WTC11 (cell line): ENCODE measurements around the gene MEGF11. TPM values are rescaled to one million over a fixed set of nuclear protein-coding genes. Genes with fewer than 3 reads are reported as not detected.

Experiments
- ATAC-seq: fragments of 200-7000 bp; cut with Tn5 transposase; 2 replicates; pipeline ENCODE4 v1.10.0; 2021; ENCODE audit warnings: mild to moderate bottlenecking, moderate library complexity
- CTCF ChIA-PET: fragments of 300-600 bp; sonication (Branson Sonifier 250); formaldehyde crosslinking; loops from one replicate; lab custom pipeline; 2021; ENCODE audit warnings: antibody characterized with exemption; lab: Charles Lee
- POLR2A ChIA-PET: fragments of 350-600 bp; sonication (Branson Sonifier 250); formaldehyde crosslinking; loops from one replicate; lab custom pipeline; 2021; ENCODE audit warnings: antibody characterized with exemption; lab: Charles Lee
- DNase-seq: peaks from one replicate; pipeline ENCODE4 v3.0.0; 2021; ENCODE audit warnings: low spot score
- H3K27ac Mint-ChIP-seq: 2 replicates; pipeline ENCODE4 v1.8.0; 2021; ENCODE audit warnings: mixed read lengths
- H3K27me3 Mint-ChIP-seq: 2 replicates; pipeline ENCODE4 v1.8.0; 2021; ENCODE audit warnings: low read depth, mild to moderate bottlenecking, moderate library complexity, mixed read lengths
- H3K36me3 Mint-ChIP-seq: 2 replicates; pipeline ENCODE4 v1.8.0; 2021; ENCODE audit warnings: mixed read lengths
- H3K4me1 Mint-ChIP-seq: 2 replicates; pipeline ENCODE4 v1.8.0; 2022; ENCODE audit warnings: mixed read lengths
- H3K4me3 Mint-ChIP-seq: 2 replicates; pipeline ENCODE4 v1.8.0; 2021; ENCODE audit warnings: mild to moderate bottlenecking, moderate library complexity, mixed read lengths
- H3K9me3 Mint-ChIP-seq: 2 replicates; pipeline ENCODE4 v1.8.0; 2021; ENCODE audit warnings: mixed read lengths
- ARID4B ChIP-seq: sonication (generic); formaldehyde crosslinking; IDR thresholded peaks from 2 replicates; pipeline ENCODE4 v1.8.0; 2023; ENCODE audit warnings: missing genetic modification reagents, mild to moderate bottlenecking, borderline replicate concordance
- E2F5 ChIP-seq: sonication (generic); formaldehyde crosslinking; IDR thresholded peaks from 2 replicates; pipeline ENCODE4 v1.8.1; 2022; ENCODE audit warnings: mild to moderate bottlenecking, moderate library complexity, missing genetic modification reagents
- ERG ChIP-seq: fragments of 250-450 bp; sonication (Bioruptor Pico); IDR thresholded peaks from 2 replicates; pipeline ENCODE4 v1.8.0; 2021; ENCODE audit warnings: mild to moderate bottlenecking
- FOXK1 ChIP-seq: sonication (generic); formaldehyde crosslinking; IDR thresholded peaks from 2 replicates; pipeline ENCODE4 v1.8.0; 2022; ENCODE audit warnings: mild to moderate bottlenecking, moderate library complexity, missing genetic modification reagents
- FOXP4 ChIP-seq: sonication (generic); formaldehyde crosslinking; IDR thresholded peaks from 2 replicates; pipeline ENCODE4 v1.8.0; 2022; ENCODE audit warnings: mild to moderate bottlenecking, missing genetic modification reagents
- GTF2I ChIP-seq: fragments of 250-450 bp; sonication (Bioruptor Pico); conservative IDR thresholded peaks from 2 replicates; pipeline ENCODE4 v1.4.0; 2021; ENCODE audit warnings: mild to moderate bottlenecking
- JUN ChIP-seq: sonication (generic); formaldehyde crosslinking; IDR thresholded peaks from 2 replicates; pipeline ENCODE4 v1.8.0; 2023; ENCODE audit warnings: mild to moderate bottlenecking, missing genetic modification reagents
- KAT7 ChIP-seq: sonication (generic); formaldehyde crosslinking; IDR thresholded peaks from 2 replicates; pipeline ENCODE4 v1.8.1; 2023; ENCODE audit warnings: missing genetic modification reagents, mild to moderate bottlenecking, borderline replicate concordance
- MLX ChIP-seq: sonication (generic); formaldehyde crosslinking; IDR thresholded peaks from 2 replicates; pipeline ENCODE4 v1.8.1; 2023; ENCODE audit warnings: mild to moderate bottlenecking, missing genetic modification reagents, moderate library complexity
- MYBL2 ChIP-seq: sonication (generic); formaldehyde crosslinking; IDR thresholded peaks from 2 replicates; pipeline ENCODE4 v1.8.1; 2023; ENCODE audit warnings: mild to moderate bottlenecking, moderate library complexity, missing genetic modification reagents
- OVOL2 ChIP-seq: fragments of 250-450 bp; sonication (Bioruptor Pico); IDR thresholded peaks from 2 replicates; pipeline ENCODE4 v1.9.0; 2021; ENCODE audit warnings: mild to moderate bottlenecking, borderline replicate concordance
- PREB ChIP-seq: sonication (generic); formaldehyde crosslinking; IDR thresholded peaks from 2 replicates; pipeline ENCODE4 v1.8.1; 2022; ENCODE audit warnings: mild to moderate bottlenecking, missing genetic modification reagents, moderate library complexity, borderline replicate concordance
- RELA ChIP-seq: sonication (generic); formaldehyde crosslinking; IDR thresholded peaks from 2 replicates; pipeline ENCODE4 v1.8.1; 2022; ENCODE audit warnings: missing genetic modification reagents, mild to moderate bottlenecking, borderline replicate concordance
- SOX15 ChIP-seq: fragments of 250-450 bp; sonication (Bioruptor Pico); IDR thresholded peaks from 2 replicates; pipeline ENCODE4 v1.9.0; 2021; ENCODE audit warnings: mild to moderate bottlenecking
- TP53 ChIP-seq: sonication (generic); formaldehyde crosslinking; IDR thresholded peaks from 2 replicates; pipeline ENCODE4 v1.8.1; 2023; ENCODE audit warnings: mild to moderate bottlenecking, missing genetic modification reagents
- ZBTB21 ChIP-seq: sonication (generic); formaldehyde crosslinking; IDR thresholded peaks from 2 replicates; pipeline ENCODE4 v1.8.1; 2023; ENCODE audit warnings: mild to moderate bottlenecking, missing genetic modification reagents, borderline replicate concordance
- ZMAT4 ChIP-seq: fragments of 250-450 bp; sonication (Bioruptor Pico); IDR thresholded peaks from 2 replicates; pipeline ENCODE4 v1.9.0; 2021; ENCODE audit warnings: mild to moderate bottlenecking
- ZNF219 ChIP-seq: sonication (generic); formaldehyde crosslinking; IDR thresholded peaks from 2 replicates; pipeline ENCODE4 v1.8.0; 2023; ENCODE audit warnings: missing genetic modification reagents, mild to moderate bottlenecking, borderline replicate concordance
- ZNF317 ChIP-seq: sonication (generic); formaldehyde crosslinking; IDR thresholded peaks from 2 replicates; pipeline ENCODE4 v1.8.1; 2023; ENCODE audit warnings: low read depth, mild to moderate bottlenecking, moderate library complexity, missing genetic modification reagents, borderline replicate concordance
- ZNF512 ChIP-seq: sonication (generic); formaldehyde crosslinking; IDR thresholded peaks from 2 replicates; pipeline ENCODE4 v1.8.1; 2022; ENCODE audit warnings: missing genetic modification reagents, borderline replicate concordance
- ZNF671 ChIP-seq: fragments of 250-450 bp; sonication (Bioruptor Pico); IDR thresholded peaks from 2 replicates; pipeline ENCODE4 v1.8.0; 2021; ENCODE audit warnings: mild to moderate bottlenecking
- ZSCAN18 ChIP-seq: fragments of 250-450 bp; sonication (Bioruptor Pico); IDR thresholded peaks from 2 replicates; pipeline ENCODE4 v2.1.2; 2022; ENCODE audit warnings: mild to moderate bottlenecking, moderate library complexity
- total RNA-seq: library from RNA; stranded (reverse); gene quantifications from 3 replicates; pipeline ENCODE4 v1.2.3, GENCODE V29; 2021

Gene MEGF11
- total RNA-seq, 1 experiment from 2014 or later, result 3.3 TPM

- peaks cover 17% of the 10 kb centered on the region for H3K4me1 Mint-ChIP-seq
- no peaks in the 10 kb centered on the region for H3K27me3 Mint-ChIP-seq
- H3K36me3 Mint-ChIP-seq, result no peaks in the 10 kb centered on the region
- no peak overlapping the region for H3K27ac Mint-ChIP-seq
- no peak for DNase-seq
- CTCF ChIA-PET, result no interaction called here
- H3K4me3 Mint-ChIP-seq, result no peak overlapping the region
- POLR2A ChIA-PET, result no interaction called here
- TF ChIP-seq E2F5 (CRISPR knock-in tag) (no peak), OVOL2 (CRISPR knock-in tag) (no peak), ZNF317 (CRISPR knock-in tag) (no peak), ERG (CRISPR knock-in tag) (no peak), MYBL2 (CRISPR knock-in tag) (no peak), JUN (CRISPR knock-in tag) (no peak), ZNF671 (CRISPR knock-in tag) (no peak), ZNF219 (no peak), KAT7 (no peak)
- no peaks in the 10 kb centered on the region for H3K9me3 Mint-ChIP-seq
- no peak for ATAC-seq
These were observed 36.7 kb downstream of the MEGF11 start for GRCh38 chr15:66216806-66217205.

- H3K27me3 Mint-ChIP-seq, result no peaks in the 10 kb centered on the region
- no peak for TF ChIP-seq FOXP4 (CRISPR knock-in tag)
- no peak for TF ChIP-seq ZBTB21
- no peak for TF ChIP-seq TP53 (CRISPR knock-in tag)
- TF ChIP-seq ZMAT4 (CRISPR knock-in tag), result no peak
- no peak for TF ChIP-seq SOX15 (CRISPR knock-in tag)
- no peak for TF ChIP-seq FOXK1 (CRISPR knock-in tag)
- TF ChIP-seq ARID4B, result no peak
- no peak for TF ChIP-seq MLX (CRISPR knock-in tag)
- TF ChIP-seq PREB (CRISPR knock-in tag), result no peak
- TF ChIP-seq ZNF512 (CRISPR knock-in tag), result no peak
- no peak for TF ChIP-seq ZSCAN18
- TF ChIP-seq GTF2I, result no peak
- no peak for TF ChIP-seq RELA (CRISPR knock-in tag)
- TF ChIP-seq KAT7, result no peak
These were observed 37.7 kb downstream of the MEGF11 start for GRCh38 chr15:66215811-66216210.

More at GRCh38 chr15:66215811-66216210, 37.7 kb downstream of the MEGF11 start:
- no peak overlapping the region for H3K27ac Mint-ChIP-seq
- peaks cover 14% of the 10 kb centered on the region; the same call in 1 of the 2 replicates for H3K4me1 Mint-ChIP-seq
- ATAC-seq (no peak), DNase-seq (no peak)
- POLR2A ChIA-PET, result no interaction called here
- H3K36me3 Mint-ChIP-seq, result no peaks in the 10 kb centered on the region
- no peaks in the 10 kb centered on the region for H3K9me3 Mint-ChIP-seq
- no peak overlapping the region for H3K4me3 Mint-ChIP-seq
- CTCF ChIA-PET, result interaction anchor here (0.9 kb wide), 1 partner anchor 36 kb away, joined by 3 read pairs; no protein-coding TSS in a partner anchor
